B cell (primary cell): Measurements from ENCODE around the gene NCOA7. TPM values are rescaled to one million over a fixed set of nuclear protein-coding genes. Genes with fewer than 3 reads are reported as not detected.
A peak's percentile ranks its signal among the peaks of the same experiment; 100 is the strongest.

Source experiments
- ATAC-seq: fragments of 200-7000 bp; cut with Tn5 transposase; one replicate; pipeline ENCODE4 v1.10.0; 2021; ENCODE audit warnings: low read depth, mild to moderate bottlenecking, moderate number of reproducible peaks, moderate library complexity
- CTCF ChIA-PET: fragments of 350-600 bp; sonication (Branson Sonifier 250); formaldehyde crosslinking; loops from one replicate; lab custom pipeline; 2021; ENCODE audit warnings: antibody characterized with exemption, inconsistent platforms; lab: Charles Lee
- POLR2A ChIA-PET: fragments of 350-600 bp; sonication (Branson Sonifier 250); formaldehyde crosslinking; loops from one replicate; lab custom pipeline; 2021; ENCODE audit warnings: antibody characterized with exemption; lab: Charles Lee
- DNase-seq: peaks from one replicate; pipeline ENCODE4 v3.0.0; 2013
- H2AFZ ChIP-seq: 2 replicates; pipeline ENCODE4 v1.6.1; 2012; ENCODE audit warnings: mild to moderate bottlenecking, low read depth, low read length; ENCODE audit not compliant: insufficient read depth, poor library complexity, severe bottlenecking
- H3K27ac ChIP-seq, 2 donors: 1 replicate in 1 of 2; 2 replicates in 1 of 2; pipeline ENCODE4 v1.5.1; 2012 to 2013; ENCODE audit warnings: low read length in 2 of 2, mild to moderate bottlenecking in 2 of 2, moderate library complexity in 1 of 2
- H3K27me3 ChIP-seq, 4 experiments: fragments of 200-600 bp in 1 of 4; sonication (generic) in 1 of 4; replicated peaks in 1 of 4; 1 replicate in 2 of 4; 2 replicates in 2 of 4; pipeline versions ENCODE4 v1.6.1 to v1.7.0; 2013 to 2016; ENCODE audit warnings: low read length in 3 of 4, mild to moderate bottlenecking in 2 of 4, mixed read lengths in 1 of 4, moderate library complexity in 1 of 4; ENCODE audit not compliant: insufficient read depth in 4 of 4, control insufficient read depth in 3 of 4; ENCODE audit errors: control extremely low read depth in 1 of 4
- H3K36me3 ChIP-seq, 2 experiments: replicated peaks in 1 of 2; 1 replicate in 1 of 2; 2 replicates in 1 of 2; pipeline versions ENCODE4 v1.6.1 to v1.7.1; 2013; ENCODE audit warnings: low read length in 1 of 2; ENCODE audit not compliant: insufficient read depth in 2 of 2, control insufficient read depth in 1 of 2; ENCODE audit errors: control extremely low read depth in 1 of 2, extremely low read depth in 1 of 2
- H3K4me1 ChIP-seq, 2 donors: fragments of 200-600 bp in 1 of 2; sonication (generic) in 1 of 2; 1 replicate in 1 of 2; 2 replicates in 1 of 2; pipeline versions ENCODE4 v1.5.1 to v1.6.1; 2013 to 2017; ENCODE audit warnings: low read length in 2 of 2; ENCODE audit not compliant: control insufficient read depth in 2 of 2, insufficient read depth in 2 of 2
- H3K4me2 ChIP-seq: replicated peaks from 2 replicates; pipeline ENCODE3; 2012; ENCODE audit warnings: mild to moderate bottlenecking, low read depth, low read length; ENCODE audit not compliant: poor library complexity, severe bottlenecking
- H3K4me3 ChIP-seq, 5 experiments: fragments of 200-600 bp in 1 of 5; sonication (generic) in 1 of 5; 1 replicate in 3 of 5; 2 replicates in 2 of 5; pipeline versions ENCODE4 v1.5.1 to v1.7.0; 2011 to 2016; ENCODE audit warnings: low read length in 4 of 5, mild to moderate bottlenecking in 4 of 5, low read depth in 2 of 5, control low read depth in 1 of 5, moderate library complexity in 1 of 5; ENCODE audit not compliant: insufficient read depth in 1 of 5; ENCODE audit errors: control extremely low read depth in 1 of 5, extremely low read depth in 1 of 5
- H3K79me2 ChIP-seq: fragments of 200-600 bp; sonication (generic); one replicate; pipeline ENCODE4 v1.6.0; 2016; ENCODE audit warnings: low read length; ENCODE audit not compliant: control insufficient read depth, insufficient read depth
- H3K9ac ChIP-seq: fragments of 200-600 bp; sonication (generic); 2 replicates; pipeline ENCODE4 v1.6.1; 2017; ENCODE audit warnings: mild to moderate bottlenecking, low read length, moderate library complexity
- H3K9me3 ChIP-seq, 3 donors: one replicate each; pipeline versions ENCODE4 v1.6.1 to v1.7.1; 2013; ENCODE audit warnings: low read length in 2 of 3; ENCODE audit not compliant: control insufficient read depth in 2 of 3, insufficient read depth in 1 of 3; ENCODE audit errors: control extremely low read depth in 1 of 3
- H4K20me1 ChIP-seq: 2 replicates; pipeline ENCODE4 v1.6.0; 2012; ENCODE audit warnings: mild to moderate bottlenecking, low read length; ENCODE audit not compliant: insufficient read depth, control insufficient read depth, poor library complexity, severe bottlenecking
- H3K27ac Mint-ChIP-seq: one replicate; pipeline ENCODE4 v1.8.0; 2021; ENCODE audit warnings: mixed read lengths
- H3K27me3 Mint-ChIP-seq: one replicate; pipeline ENCODE4 v1.8.0; 2021; ENCODE audit warnings: mixed read lengths
- H3K4me1 Mint-ChIP-seq: one replicate; pipeline ENCODE4 v1.8.0; 2021; ENCODE audit warnings: mixed read lengths
- H3K4me3 Mint-ChIP-seq: one replicate; pipeline ENCODE4 v1.8.0; 2021; ENCODE audit warnings: mixed read lengths
- H3K9me3 Mint-ChIP-seq: one replicate; pipeline ENCODE4 v1.8.0; 2022; ENCODE audit warnings: mixed read lengths; ENCODE audit not compliant: insufficient read depth
- CTCF ChIP-seq: fragments of 200-600 bp; IDR thresholded peaks from one replicate; pipeline ENCODE4 v1.8.0; 2022; ENCODE audit warnings: antibody characterized with exemption, mild to moderate bottlenecking
- EZH2 ChIP-seq: IDR thresholded peaks from 2 replicates; pipeline ENCODE4 v1.6.1; 2012; ENCODE audit warnings: borderline replicate concordance, low read depth, mild to moderate bottlenecking, moderate library complexity, low read length; ENCODE audit not compliant: insufficient read depth, poor library complexity, severe bottlenecking
- WGBS: methylation state at CpG from one replicate; pipeline ENCODE4 v1.1.5; 2013; ENCODE audit warnings: missing lambda C conversion rate; ENCODE audit not compliant: insufficient coverage; 5-methylcytosine and 5-hydroxymethylcytosine counted together
- intact Hi-C: fragments of 100-400 bp; cut with micrococcal nuclease; formaldehyde crosslinking; loops from one replicate; pipeline ENCODE4 v1.10.0; 2022
- polyA minus RNA-seq: library from RNA; depleted of rRNA, polyadenylated mRNA; stranded (reverse); fragments of >200 nt; gene quantifications from 2 replicates; pipeline ENCODE4 v1.2.3, GENCODE V29; 2012
- polyA plus RNA-seq: library from polyadenylated mRNA; depleted of rRNA; stranded (reverse); fragments of >200 nt; gene quantifications from 2 replicates; pipeline ENCODE4 v1.2.3, GENCODE V29; 2012
- total RNA-seq, 2 donors: library from RNA; stranded (reverse); fragments of 120-200 nt in 1 of 2; gene quantifications; 1 replicate in 1 of 2; 2 replicates in 1 of 2; pipeline versions ENCODE4 v1.2.3 to v1.2.4, GENCODE V29; 2013 to 2022

Gene NCOA7, protein sequence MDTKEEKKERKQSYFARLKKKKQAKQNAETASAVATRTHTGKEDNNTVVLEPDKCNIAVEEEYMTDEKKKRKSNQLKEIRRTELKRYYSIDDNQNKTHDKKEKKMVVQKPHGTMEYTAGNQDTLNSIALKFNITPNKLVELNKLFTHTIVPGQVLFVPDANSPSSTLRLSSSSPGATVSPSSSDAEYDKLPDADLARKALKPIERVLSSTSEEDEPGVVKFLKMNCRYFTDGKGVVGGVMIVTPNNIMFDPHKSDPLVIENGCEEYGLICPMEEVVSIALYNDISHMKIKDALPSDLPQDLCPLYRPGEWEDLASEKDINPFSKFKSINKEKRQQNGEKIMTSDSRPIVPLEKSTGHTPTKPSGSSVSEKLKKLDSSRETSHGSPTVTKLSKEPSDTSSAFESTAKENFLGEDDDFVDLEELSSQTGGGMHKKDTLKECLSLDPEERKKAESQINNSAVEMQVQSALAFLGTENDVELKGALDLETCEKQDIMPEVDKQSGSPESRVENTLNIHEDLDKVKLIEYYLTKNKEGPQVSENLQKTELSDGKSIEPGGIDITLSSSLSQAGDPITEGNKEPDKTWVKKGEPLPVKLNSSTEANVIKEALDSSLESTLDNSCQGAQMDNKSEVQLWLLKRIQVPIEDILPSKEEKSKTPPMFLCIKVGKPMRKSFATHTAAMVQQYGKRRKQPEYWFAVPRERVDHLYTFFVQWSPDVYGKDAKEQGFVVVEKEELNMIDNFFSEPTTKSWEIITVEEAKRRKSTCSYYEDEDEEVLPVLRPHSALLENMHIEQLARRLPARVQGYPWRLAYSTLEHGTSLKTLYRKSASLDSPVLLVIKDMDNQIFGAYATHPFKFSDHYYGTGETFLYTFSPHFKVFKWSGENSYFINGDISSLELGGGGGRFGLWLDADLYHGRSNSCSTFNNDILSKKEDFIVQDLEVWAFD
- total RNA-seq = 27.0 and 27.4 TPM in 2 replicates
- total RNA-seq (2013) = 13.3 TPM
- polyA plus RNA-seq = 10.9 and 16.9 TPM in 2 replicates
- 21.5 and 23.8 TPM in 2 replicates for polyA minus RNA-seq

- Histone ChIP-seq H3K79me2 (peaks cover 31% of the 10 kb centered on the region), H3K36me3 (no peaks in the 10 kb centered on the region), H3K4me2 (peak within 1 kb of the TSS; percentile 95), H3K9me3 (no peaks in the 10 kb centered on the region), H3K27ac (peak within 1 kb of the TSS; percentile 70 to 85), H3K27me3 (no peaks in the 10 kb centered on the region), H3K4me3 (peak within 1 kb of the TSS; percentile 47 to 88 (median 78)), H4K20me1 (peaks cover 6% of the 10 kb centered on the region), H3K4me1 (peaks cover 20 to 30% of the 10 kb centered on the region in 2 donors), H2AFZ (peak within 1 kb of the TSS; percentile 90), H3K9ac (peak within 1 kb of the TSS; percentile 89)
- Mint-ChIP-seq H3K4me1 (peaks cover 49% of the 10 kb centered on the region), H3K27me3 (peaks cover under 1% of the 10 kb centered on the region), H3K4me3 (peak within 1 kb of the TSS; percentile 93), H3K27ac (peak within 1 kb of the TSS; percentile 99), H3K9me3 (no peaks in the 10 kb centered on the region)
- TF ChIP-seq EZH2 = no peak
- no peak for TF ChIP-seq CTCF
- WGBS = under 1% methylated on average over 99 of the region's 100 CpGs
- peak; percentile 85 for DNase-seq
- ChIA-PET POLR2A (interaction anchor here (0.6 to 3.5 kb wide), 9 partner anchors 9 to 1477 kb away, joined by 3 to 59 read pairs (median 4); partner anchors contain the start of genes HDDC2, HINT3 and TRMT11), CTCF (interaction anchor here (0.6 to 10.4 kb wide), 30 partner anchors 9 to 1476 kb away, joined by 3 to 130 read pairs (median 4); partner anchors contain the start of genes HDDC2, HINT3, RNF146 and TRMT11)
- intact Hi-C loops = loop anchor here (1.0 to 10.0 kb wide), 7 partner anchors 8 to 1554 kb away; partner anchors contain the start of genes ECHDC1, HEY2 and HINT3
- peak; percentile 77 for ATAC-seq
These were observed at the start of gene NCOA7 for GRCh38 chr6:125790358-125791150. TSS of gene NCOA7 (plus strand) at chr6:125790960. CDS start at chr6:125815355, 24,395 bp downstream.
